ENCODE data around the gene KCTD16. TPM values are rescaled to one million over a fixed set of nuclear protein-coding genes. Genes with fewer than 3 reads are reported as not detected.

Gene KCTD16
- total and polyA plus RNA-seq, 2 donors from 2014 or later: 0.24 to 2.5 TPM

GRCh38 chr5:144386315-144386714 is 215.6 kb downstream of the KCTD16 start:
- no peak overlapping the region for H3K27ac ChIP-seq (ENCODE audit: low read depth in 2 of 2, low read length in 2 of 2)
- H3K9ac ChIP-seq (ENCODE audit: low read length in 3 of 3): no peak overlapping the region
- DNase-seq (no peak), FAIRE-seq (no peak)
- no peaks in the 10 kb centered on the region for H3K9me3 ChIP-seq (ENCODE audit: control insufficient read depth in 2 of 3, insufficient read depth in 1 of 3, low read length in 3 of 3)
- no peak for TF ChIP-seq CTCF (IDR thresholded peaks at IDR 0.05; ENCODE audit: borderline replicate concordance, extremely low read depth, insufficient read depth)
- H3K36me3 ChIP-seq (ENCODE audit: control insufficient read depth in 2 of 3, insufficient read depth in 3 of 3, low read length in 3 of 3): no peaks in the 10 kb centered on the region
- intact Hi-C loops (cut with DNase I): no loop called here
- no peaks in the 10 kb centered on the region for H3K4me1 ChIP-seq (ENCODE audit: control insufficient read depth in 2 of 3, insufficient read depth in 2 of 3, low read depth in 1 of 3, low read length in 3 of 3)
- H3K27me3 ChIP-seq (ENCODE audit: control insufficient read depth, insufficient read depth, low read length): no peaks in the 10 kb centered on the region
- H3K4me3 ChIP-seq (ENCODE audit: low read length in 3 of 3): no peak overlapping the region

GRCh38 chr5:144390133-144390532 is 219.5 kb downstream of the KCTD16 start:
- intact Hi-C loops (cut with DNase I): no loop called here
- no peaks in the 10 kb centered on the region for H3K36me3 ChIP-seq (ENCODE audit: control insufficient read depth in 2 of 3, insufficient read depth in 3 of 3, low read length in 3 of 3)
- no peak for FAIRE-seq
- no peak overlapping the region for H3K9ac ChIP-seq (ENCODE audit: low read length in 3 of 3)
- no peak overlapping the region for H3K4me3 ChIP-seq (ENCODE audit: low read length in 3 of 3)
- DNase-seq: peak in 3 of 5 donors; percentile 15 to 44 (median 23)
- no peak overlapping the region for H3K27ac ChIP-seq (ENCODE audit: low read depth in 2 of 2, low read length in 2 of 2)
- H3K9me3 ChIP-seq (ENCODE audit: control insufficient read depth in 2 of 3, insufficient read depth in 1 of 3, low read length in 3 of 3): no peaks in the 10 kb centered on the region
- no peaks in the 10 kb centered on the region for H3K27me3 ChIP-seq (ENCODE audit: control insufficient read depth, insufficient read depth, low read length)
- no peak for TF ChIP-seq CTCF (IDR thresholded peaks at IDR 0.05; ENCODE audit: borderline replicate concordance, extremely low read depth, insufficient read depth)
- H3K4me1 ChIP-seq (ENCODE audit: control insufficient read depth in 2 of 3, insufficient read depth in 2 of 3, low read depth in 1 of 3, low read length in 3 of 3): no peaks in the 10 kb centered on the region

GRCh38 chr5:144391044-144391443 is 220.4 kb downstream of the KCTD16 start:
- DNase-seq (no peak), FAIRE-seq (no peak)
- Histone ChIP-seq H3K27ac (ENCODE audit: low read depth in 2 of 2, low read length in 2 of 2) (no peak overlapping the region), H3K36me3 (ENCODE audit: control insufficient read depth in 2 of 3, insufficient read depth in 3 of 3, low read length in 3 of 3) (no peaks in the 10 kb centered on the region), H3K4me3 (ENCODE audit: low read length in 3 of 3) (no peak overlapping the region), H3K9me3 (ENCODE audit: control insufficient read depth in 2 of 3, insufficient read depth in 1 of 3, low read length in 3 of 3) (no peaks in the 10 kb centered on the region), H3K9ac (ENCODE audit: low read length in 3 of 3) (no peak overlapping the region), H3K27me3 (ENCODE audit: control insufficient read depth, insufficient read depth, low read length) (no peaks in the 10 kb centered on the region), H3K4me1 (ENCODE audit: control insufficient read depth in 2 of 3, insufficient read depth in 2 of 3, low read depth in 1 of 3, low read length in 3 of 3) (no peaks in the 10 kb centered on the region)
- no peak for TF ChIP-seq CTCF (IDR thresholded peaks at IDR 0.05; ENCODE audit: borderline replicate concordance, extremely low read depth, insufficient read depth)
- intact Hi-C loops (cut with DNase I): no loop called here
